Activated CD4-positive, alpha-beta memory T cell treated with anti-CD3 and anti-CD28 coated beads, Interleukin-2, amount 10 ng/mL, durations not matched to agents 7 days and 5 days (primary cell): ENCODE data around the gene OCEL1. TPM values are rescaled to one million over a fixed set of nuclear protein-coding genes. Genes with fewer than 3 reads are reported as not detected.

Experiments
- CTCF ChIA-PET: fragments of 350-600 bp; sonication (Branson Sonifier 250); formaldehyde crosslinking; loops from one replicate; lab custom pipeline; 2021; ENCODE audit warnings: antibody characterized with exemption, inconsistent platforms; lab: Charles Lee
- POLR2A ChIA-PET: fragments of 350-600 bp; sonication (Branson Sonifier 250); formaldehyde crosslinking; loops from one replicate; lab custom pipeline; 2021; ENCODE audit warnings: antibody characterized with exemption; lab: Charles Lee
- DNase-seq: peaks from one replicate; pipeline ENCODE4 v3.0.0-alpha.2; 2020
- H3K27ac Mint-ChIP-seq: one replicate; pipeline ENCODE4 v1.8.0; 2021; ENCODE audit warnings: mild to moderate bottlenecking, mixed read lengths
- H3K27me3 Mint-ChIP-seq: one replicate; pipeline ENCODE4 v1.8.0; 2021; ENCODE audit warnings: mixed read lengths
- H3K36me3 Mint-ChIP-seq: one replicate; pipeline ENCODE4 v1.8.0; 2021; ENCODE audit warnings: low read depth, mixed read lengths
- H3K4me1 Mint-ChIP-seq: one replicate; pipeline ENCODE4 v1.8.0; 2021; ENCODE audit warnings: mixed read lengths
- H3K4me3 Mint-ChIP-seq: one replicate; pipeline ENCODE4 v1.8.0; 2021; ENCODE audit warnings: mild to moderate bottlenecking, mixed read lengths
- H3K9me3 Mint-ChIP-seq: one replicate; pipeline ENCODE4 v1.8.0; 2021; ENCODE audit warnings: mixed read lengths
- total RNA-seq, 2 experiments: library from RNA; stranded (reverse); gene quantifications; one replicate each; pipeline ENCODE4 v1.2.3, GENCODE V29; 2021

Gene OCEL1
- total RNA-seq, 2 experiments from 2014 or later, result 20.9 to 22.6 TPM

DNA sequence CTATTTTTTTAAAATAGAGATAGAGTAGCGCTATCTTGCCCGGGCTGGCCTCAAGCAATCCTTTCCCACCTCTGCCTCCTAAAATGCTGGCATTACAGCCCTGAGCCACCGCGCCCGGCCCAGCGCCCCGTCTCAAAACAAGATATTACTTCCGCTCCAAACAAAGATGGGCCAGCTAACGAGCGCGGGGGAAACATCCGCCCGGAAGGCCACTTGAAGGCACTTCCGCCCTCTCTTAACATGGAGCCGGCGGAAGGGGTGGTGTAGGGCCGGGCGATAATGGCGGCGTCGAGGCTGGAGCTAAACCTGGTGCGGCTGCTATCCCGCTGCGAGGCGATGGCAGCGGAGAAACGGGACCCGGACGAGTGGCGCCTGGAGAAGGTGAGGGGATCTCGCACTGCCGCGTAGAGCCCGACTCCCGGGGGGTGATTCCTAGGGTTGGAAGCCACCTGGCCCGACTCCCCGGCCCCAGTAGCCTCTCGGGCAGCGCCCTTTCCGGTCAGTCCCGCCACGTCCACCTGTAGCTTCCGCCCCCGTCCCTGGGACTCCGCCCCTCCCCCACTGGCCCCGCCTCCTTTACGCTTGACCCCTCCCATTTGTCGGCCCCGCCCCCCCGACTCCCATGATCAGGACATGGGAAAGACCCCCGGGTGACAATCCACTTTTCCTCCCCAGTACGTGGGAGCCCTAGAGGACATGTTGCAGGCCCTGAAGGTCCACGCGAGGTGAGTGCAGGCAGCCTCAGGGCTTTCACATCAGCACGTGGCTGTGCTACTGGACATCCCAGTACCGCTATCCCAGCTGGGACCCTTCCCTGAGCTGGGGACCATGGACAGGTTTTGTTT, 10.7 kb upstream of the OCEL1 start, which contains the start of gene USE1:
USE1 (plus strand) TSS at position 231 of the 845 bp plus-strand sequence; CDS start at position 280, 49 bp downstream.
- peak; percentile 91 for DNase-seq
- Mint-ChIP-seq H3K4me1 (peaks cover 25% of the 10 kb centered on the region), H3K27ac (peak within 1 kb of the TSS; percentile 96), H3K36me3 (peaks cover 44% of the 10 kb centered on the region), H3K9me3 (no peaks in the 10 kb centered on the region), H3K4me3 (peak within 1 kb of the TSS; percentile 77), H3K27me3 (no peaks in the 10 kb centered on the region)
- ChIA-PET CTCF (interaction anchor here (0.9 to 2.1 kb wide), 6 partner anchors 11 to 67 kb away, joined by 3 to 15 read pairs (median 5); partner anchors contain the start of genes BABAM1 and OCEL1), POLR2A (interaction anchor here (0.6 to 3.3 kb wide), 18 partner anchors 8 to 589 kb away, joined by 3 to 46 read pairs (median 4); partner anchors contain the start of genes ABHD8, ANKLE1, BABAM1 and MYO9B)

GRCh38 chr19:17216058-17216670, 9.9 kb upstream of the OCEL1 start:
- Mint-ChIP-seq H3K27ac (peak overlapping the region; percentile 96), H3K36me3 (peaks cover 39% of the 10 kb centered on the region), H3K9me3 (no peaks in the 10 kb centered on the region), H3K27me3 (no peaks in the 10 kb centered on the region), H3K4me1 (peaks cover 25% of the 10 kb centered on the region), H3K4me3 (peak overlapping the region; percentile 77)
- DNase-seq, result no peak
- ChIA-PET CTCF (interaction anchor here (0.5 to 2.1 kb wide), 3 partner anchors 19 to 89 kb away, joined by 3 to 15 read pairs (median 6); no protein-coding TSS in a partner anchor), POLR2A (interaction anchor here (2.0 to 3.3 kb wide), 4 partner anchors 11 to 91 kb away, joined by 14 to 46 read pairs (median 20); partner anchors contain the start of gene OCEL1)

DNA sequence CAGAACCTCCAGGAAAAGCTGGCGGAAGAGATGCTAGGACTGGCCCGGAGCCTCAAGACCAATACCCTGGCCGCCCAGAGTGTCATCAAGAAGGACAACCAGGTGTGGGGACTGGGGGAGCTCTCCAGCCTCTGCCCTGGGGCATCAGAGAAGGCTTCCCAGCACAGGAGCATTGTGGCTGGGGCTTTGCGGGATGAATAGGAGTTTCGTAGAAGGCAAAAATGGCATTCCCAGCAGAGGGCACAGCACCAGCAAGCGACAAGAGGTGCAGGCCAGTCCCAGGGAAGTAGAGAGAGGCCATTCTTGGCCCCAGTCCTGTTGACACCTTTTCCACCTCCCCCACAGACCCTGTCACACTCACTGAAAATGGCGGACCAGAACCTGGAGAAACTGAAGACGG, 6.7 kb upstream of the OCEL1 start:
- no peak overlapping the region for H3K4me3 Mint-ChIP-seq
- DNase-seq, result no peak
- no peaks in the 10 kb centered on the region for H3K27me3 Mint-ChIP-seq
- H3K9me3 Mint-ChIP-seq, result no peaks in the 10 kb centered on the region
- peaks cover 25% of the 10 kb centered on the region for H3K4me1 Mint-ChIP-seq
- H3K27ac Mint-ChIP-seq, result no peak overlapping the region
- ChIA-PET CTCF (no interaction called here), POLR2A (no interaction called here)
- peaks cover 22% of the 10 kb centered on the region for H3K36me3 Mint-ChIP-seq

- ChIA-PET CTCF (interaction anchor here (1.4 kb wide), 1 partner anchor 15 kb away, joined by 5 read pairs; no protein-coding TSS in a partner anchor), POLR2A (no interaction called here)
- Mint-ChIP-seq H3K9me3 (no peaks in the 10 kb centered on the region), H3K4me1 (peaks cover 18% of the 10 kb centered on the region), H3K27ac (no peak overlapping the region), H3K27me3 (no peaks in the 10 kb centered on the region), H3K36me3 (peaks cover 22% of the 10 kb centered on the region), H3K4me3 (no peak overlapping the region)
- DNase-seq, result no peak
Observed at GRCh38 chr19:17220207-17220758, 5.7 kb upstream of the OCEL1 start.

DNA sequence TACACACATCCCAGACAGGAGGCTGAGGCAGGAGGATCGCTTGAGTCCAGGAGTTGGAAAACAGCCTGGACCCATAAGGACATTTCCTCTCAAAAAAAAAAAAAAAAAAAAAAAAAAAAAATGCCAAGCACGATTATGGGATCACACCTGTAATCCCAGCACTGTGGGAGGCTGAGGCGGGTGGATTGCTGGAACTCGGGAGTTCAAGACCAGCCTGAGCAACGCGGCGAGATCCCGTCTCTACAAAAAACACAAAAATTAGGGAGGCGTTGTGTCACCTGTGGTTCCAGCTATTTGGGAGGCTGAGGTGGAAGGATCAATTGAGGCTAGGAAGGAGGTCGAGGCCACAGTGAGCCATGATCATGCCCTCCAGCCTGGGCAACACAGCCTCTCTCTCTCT, 973 bp upstream of the OCEL1 start:
- H3K9me3 Mint-ChIP-seq, result no peaks in the 10 kb centered on the region
- H3K27ac Mint-ChIP-seq, result no peak overlapping the region
- peaks cover 14% of the 10 kb centered on the region for H3K4me1 Mint-ChIP-seq
- ChIA-PET CTCF (no interaction called here), POLR2A (interaction anchor here (1.8 to 4.2 kb wide), 5 partner anchors 9 to 151 kb away, joined by 8 to 46 read pairs (median 12); partner anchors contain the start of gene USE1)
- no peaks in the 10 kb centered on the region for H3K36me3 Mint-ChIP-seq
- no peak for DNase-seq
- H3K27me3 Mint-ChIP-seq, result no peaks in the 10 kb centered on the region
- H3K4me3 Mint-ChIP-seq, result peak overlapping the region; percentile 56

DNA sequence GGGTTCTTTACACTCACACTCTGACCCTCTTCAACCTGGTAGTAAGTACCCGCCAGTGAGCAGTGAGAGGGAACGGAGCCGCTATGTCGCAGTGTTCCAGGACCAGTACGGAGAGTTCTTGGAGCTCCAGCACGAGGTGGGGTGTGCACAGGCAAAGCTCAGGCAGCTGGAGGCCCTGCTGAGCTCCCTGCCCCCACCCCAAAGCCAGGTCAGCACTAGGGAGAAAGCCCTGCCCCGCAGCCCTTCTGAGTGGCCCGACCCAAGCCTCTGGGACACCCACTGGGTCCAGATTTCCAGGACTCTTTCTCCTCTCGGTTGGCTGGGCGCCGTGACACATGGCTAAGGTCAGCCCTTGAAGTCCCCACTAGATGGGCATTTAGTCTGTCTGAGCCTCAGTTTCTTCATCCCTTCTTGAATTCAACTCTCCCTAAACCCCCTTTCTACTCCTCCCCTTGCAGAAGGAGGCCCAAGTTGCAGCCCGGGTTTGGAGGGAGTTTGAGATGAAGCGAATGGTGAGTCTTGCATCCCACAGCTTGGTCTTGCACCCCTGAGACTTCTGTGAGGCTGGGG, 1.9 kb downstream of the OCEL1 start:
- H3K4me3 Mint-ChIP-seq, result no peak overlapping the region

DNA sequence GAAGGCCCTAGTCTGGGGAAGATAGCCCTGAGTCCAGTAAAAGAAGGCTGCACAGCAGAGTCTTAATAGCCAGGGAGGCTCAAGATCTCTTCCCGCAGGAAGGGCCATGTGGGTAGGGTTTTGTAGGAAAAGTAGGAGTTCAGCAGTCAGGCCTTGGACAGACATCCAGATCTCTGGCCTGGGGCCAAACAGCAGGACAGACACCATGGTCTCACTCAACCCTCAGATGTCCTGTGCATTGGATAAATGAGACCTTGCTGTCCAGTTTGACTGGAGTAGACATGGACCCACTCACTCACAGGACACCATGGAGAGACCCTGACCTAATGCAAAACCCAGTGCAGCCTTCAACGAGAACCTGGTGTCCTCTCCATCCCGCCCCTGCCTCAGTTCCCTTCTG, 3.9 kb downstream of the OCEL1 start:
- peaks cover 19% of the 10 kb centered on the region for H3K4me1 Mint-ChIP-seq
- DNase-seq, result no peak
- H3K9me3 Mint-ChIP-seq, result no peaks in the 10 kb centered on the region
- H3K4me3 Mint-ChIP-seq, result no peak overlapping the region
- H3K27me3 Mint-ChIP-seq, result no peaks in the 10 kb centered on the region
- H3K27ac Mint-ChIP-seq, result no peak overlapping the region
- POLR2A ChIA-PET, result no interaction called here
- H3K36me3 Mint-ChIP-seq, result peaks cover 9% of the 10 kb centered on the region
- CTCF ChIA-PET, result interaction anchor here (0.5 kb wide), 1 partner anchor 168 kb away, joined by 4 read pairs; no protein-coding TSS in a partner anchor

More for the DNA sequence above, 1.9 kb downstream of the OCEL1 start:
- POLR2A ChIA-PET, result interaction anchor here (1.2 to 4.2 kb wide), 3 partner anchors 12 to 154 kb away, joined by 3 to 46 read pairs (median 8); partner anchors contain the start of genes ANKLE1 and USE1
- H3K27ac Mint-ChIP-seq, result no peak overlapping the region
- peaks cover 10% of the 10 kb centered on the region for H3K4me1 Mint-ChIP-seq
- no peaks in the 10 kb centered on the region for H3K27me3 Mint-ChIP-seq
- no peak for DNase-seq
- no peaks in the 10 kb centered on the region for H3K9me3 Mint-ChIP-seq
- H3K36me3 Mint-ChIP-seq, result peaks cover 9% of the 10 kb centered on the region
- CTCF ChIA-PET, result no interaction called here

DNA sequence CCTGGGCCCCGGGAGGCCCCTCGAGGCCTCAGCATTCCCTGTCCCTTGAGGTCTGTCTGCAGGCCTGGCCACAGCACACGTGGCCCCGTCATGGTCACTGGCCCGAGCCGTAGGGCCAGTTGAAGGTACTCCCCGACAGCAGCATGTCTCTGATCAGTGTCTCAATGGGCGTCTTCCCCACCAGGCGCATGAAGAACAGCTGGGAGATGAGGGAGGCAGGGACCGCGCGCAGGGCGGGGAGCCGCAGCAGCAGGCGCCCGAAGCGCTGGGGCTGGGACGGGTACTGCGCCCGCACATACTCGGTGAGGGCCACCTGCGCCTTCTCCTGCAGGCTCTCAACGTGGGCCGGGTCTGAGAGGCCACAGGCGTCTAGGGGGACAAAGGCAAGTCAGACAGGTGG, 6.2 kb downstream of the OCEL1 start:
- H3K4me3 Mint-ChIP-seq, result no peak overlapping the region
- no peak for DNase-seq
- POLR2A ChIA-PET, result interaction anchor here (0.8 kb wide), 1 partner anchor 10 kb away, joined by 3 read pairs; no protein-coding TSS in a partner anchor
- no peaks in the 10 kb centered on the region for H3K27me3 Mint-ChIP-seq
- H3K36me3 Mint-ChIP-seq, result peaks cover 9% of the 10 kb centered on the region
- no peaks in the 10 kb centered on the region for H3K9me3 Mint-ChIP-seq
- peaks cover 15% of the 10 kb centered on the region for H3K4me1 Mint-ChIP-seq
- CTCF ChIA-PET, result no interaction called here
- H3K27ac Mint-ChIP-seq, result no peak overlapping the region

DNA sequence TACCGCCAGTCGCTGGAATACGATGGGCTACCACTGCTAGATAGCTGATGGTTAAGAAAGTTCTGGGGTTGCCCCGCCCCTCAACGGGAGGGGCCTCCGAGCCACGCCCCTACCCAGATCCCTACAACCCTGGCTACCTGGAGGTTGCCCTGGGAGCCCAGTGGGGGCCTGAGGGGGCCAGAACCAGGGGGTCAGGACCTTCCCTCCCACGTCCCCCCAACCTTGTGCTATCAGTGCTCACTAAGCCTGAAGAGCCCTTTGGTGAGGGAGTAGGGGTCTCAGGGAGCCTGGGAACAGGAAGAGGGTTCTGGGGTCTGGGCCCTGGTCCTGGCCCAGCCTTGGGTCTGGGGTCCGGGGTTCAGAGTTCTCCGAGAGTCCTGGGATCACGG, 8.9 kb downstream of the OCEL1 start:
- H3K4me3 Mint-ChIP-seq, result peak overlapping the region; percentile 76
- CTCF ChIA-PET, result interaction anchor here (0.6 to 2.3 kb wide), 16 partner anchors 8 to 151 kb away, joined by 3 to 15 read pairs (median 4); partner anchors contain the start of genes ANKLE1, BABAM1, OCEL1 and USE1
- H3K4me1 Mint-ChIP-seq, result peaks cover 17% of the 10 kb centered on the region
- H3K27ac Mint-ChIP-seq, result peak overlapping the region; percentile 76
- H3K9me3 Mint-ChIP-seq, result no peaks in the 10 kb centered on the region
- POLR2A ChIA-PET, result interaction anchor here (0.6 to 3.4 kb wide), 9 partner anchors 9 to 233 kb away, joined by 3 to 28 read pairs (median 4); partner anchors contain the start of genes HAUS8, MRPL34, MYO9B and OCEL1
- peaks cover 9% of the 10 kb centered on the region for H3K36me3 Mint-ChIP-seq
- no peaks in the 10 kb centered on the region for H3K27me3 Mint-ChIP-seq
- peak; percentile 79 for DNase-seq

GRCh38 chr19:17235300-17235970, 9.4 kb downstream of the OCEL1 start:
- ChIA-PET POLR2A (interaction anchor here (0.6 to 3.4 kb wide), 10 partner anchors 9 to 233 kb away, joined by 3 to 28 read pairs (median 4); partner anchors contain the start of genes ANKLE1, HAUS8, MYO9B and OCEL1), CTCF (interaction anchor here (0.6 to 2.3 kb wide), 17 partner anchors 9 to 162 kb away, joined by 3 to 15 read pairs (median 4); partner anchors contain the start of genes ANKLE1, BABAM1, HAUS8 and OCEL1)
- peaks cover 17% of the 10 kb centered on the region for H3K4me1 Mint-ChIP-seq
- peaks cover 9% of the 10 kb centered on the region for H3K36me3 Mint-ChIP-seq
- H3K4me3 Mint-ChIP-seq, result peak overlapping the region; percentile 76
- H3K27me3 Mint-ChIP-seq, result no peaks in the 10 kb centered on the region
- H3K27ac Mint-ChIP-seq, result peak overlapping the region; percentile 76
- peak; percentile 79 for DNase-seq
- H3K9me3 Mint-ChIP-seq, result no peaks in the 10 kb centered on the region
